Endothelial cell of umbilical vein (primary cell): ENCODE results near the gene TMEM63B. TPM values are rescaled to one million over a fixed set of nuclear protein-coding genes. Genes with fewer than 3 reads are reported as not detected.

Source experiments
- BruUV-seq: library from RNA; stranded (reverse); fragments of 400-500 nt; replicated peaks from 2 replicates; lab custom pipeline; 2021; lab: Mats Ljungman, UMichigan
- CTCF ChIA-PET: fragments of 300-600, 350-600 bp; sonication (Branson Sonifier 250); formaldehyde crosslinking; loops from one replicate; lab custom pipeline; 2021; ENCODE audit warnings: antibody characterized with exemption, inconsistent platforms; lab: Charles Lee
- POLR2A ChIA-PET: fragments of 300-600, 350-600 bp; sonication (Branson Sonifier 250); formaldehyde crosslinking; loops from one replicate; lab custom pipeline; 2021; ENCODE audit warnings: antibody characterized with exemption, inconsistent platforms; lab: Charles Lee
- DNase-seq: peaks from one replicate; pipeline ENCODE4 v3.0.0-alpha.2; 2011; ENCODE audit warnings: low read depth, low spot score
- FAIRE-seq: peaks from 2 replicates; lab custom pipeline; 2011; peaks lifted over from hg19 to GRCh38; lab: Jason Lieb, UNC
- H2AFZ ChIP-seq: 2 replicates; pipeline ENCODE4 v1.6.0; 2012; ENCODE audit warnings: low read depth, low read length, control low read depth, inconsistent platforms
- H3K27ac ChIP-seq: 2 replicates; pipeline ENCODE4 v1.5.1; 2011; ENCODE audit warnings: low read depth, mild to moderate bottlenecking, control low read depth, low read length, moderate library complexity; ENCODE audit not compliant: insufficient read depth
- H3K27me3 ChIP-seq, 2 experiments: 2 replicates each; pipeline versions ENCODE4 v1.6.0 to v1.6.1; 2011; ENCODE audit warnings: low read length in 2 of 2, mixed read lengths in 1 of 2; ENCODE audit not compliant: control insufficient read depth in 2 of 2, insufficient read depth in 2 of 2
- H3K36me3 ChIP-seq, 2 experiments: 2 replicates in 1 of 2; 3 replicates in 1 of 2; pipeline ENCODE4 v1.5.1; 2011; ENCODE audit warnings: low read length in 2 of 2, mild to moderate bottlenecking in 1 of 2, moderate library complexity in 1 of 2; ENCODE audit not compliant: control insufficient read depth in 2 of 2, insufficient read depth in 2 of 2; ENCODE audit errors: extremely low read depth in 1 of 2
- H3K4me1 ChIP-seq: 3 replicates; pipeline ENCODE4 v1.5.1; 2011; ENCODE audit warnings: mild to moderate bottlenecking, low read length; ENCODE audit not compliant: control insufficient read depth, insufficient read depth; ENCODE audit errors: extremely low read depth
- H3K4me2 ChIP-seq: 2 replicates; pipeline ENCODE4 v1.6.1; 2011; ENCODE audit warnings: low read length, control low read depth, mixed read lengths; ENCODE audit not compliant: insufficient read depth
- H3K4me3 ChIP-seq, 3 experiments: fragments of 200-600 bp in 1 of 3; sonication (generic), shearing (Covaris generic) in 1 of 3; replicated peaks in 1 of 3; 2 replicates each; pipeline ENCODE4 v1.5.1; 2011 to 2016; ENCODE audit warnings: control low read depth in 3 of 3, low read length in 3 of 3, mild to moderate bottlenecking in 2 of 3, inconsistent platforms in 1 of 3, low read depth in 1 of 3, moderate library complexity in 1 of 3; ENCODE audit not compliant: insufficient read depth in 1 of 3
- H3K79me2 ChIP-seq: 2 replicates; pipeline ENCODE4 v1.6.0; 2012; ENCODE audit warnings: low read length, inconsistent platforms; ENCODE audit not compliant: control insufficient read depth, insufficient read depth
- H3K9ac ChIP-seq: replicated peaks from 2 replicates; pipeline ENCODE3; 2011; ENCODE audit warnings: low read length, control low read depth; ENCODE audit not compliant: insufficient read depth; ENCODE audit errors: extremely low read depth
- H3K9me1 ChIP-seq: replicated peaks from 3 replicates; pipeline ENCODE4 v1.6.0; 2011; ENCODE audit warnings: mild to moderate bottlenecking, low read length; ENCODE audit not compliant: control insufficient read depth, insufficient read depth; ENCODE audit errors: extremely low read depth
- H3K9me3 ChIP-seq: replicated peaks from 2 replicates; pipeline ENCODE4 v1.5.1; 2012; ENCODE audit warnings: low read length, inconsistent platforms; ENCODE audit not compliant: control insufficient read depth, insufficient read depth
- H4K20me1 ChIP-seq: replicated peaks from 2 replicates; pipeline ENCODE3; 2011; ENCODE audit warnings: mild to moderate bottlenecking, low read length; ENCODE audit not compliant: control insufficient read depth, insufficient read depth; ENCODE audit errors: extremely low read depth
- EZH2 ChIP-seq: IDR thresholded peaks from 2 replicates; pipeline ENCODE4 v1.6.1; 2012; ENCODE audit warnings: borderline replicate concordance, low read depth, mild to moderate bottlenecking, moderate library complexity, low read length, inconsistent platforms; ENCODE audit not compliant: severe bottlenecking
- FOS ChIP-seq: IDR thresholded peaks from 2 replicates; pipeline ENCODE4 v1.6.1; 2011; ENCODE audit warnings: mild to moderate bottlenecking, low read length, moderate library complexity, borderline replicate concordance; ENCODE audit not compliant: insufficient read depth
- GATA2 ChIP-seq: IDR thresholded peaks from 2 replicates; pipeline ENCODE4 v1.7.0; 2011; ENCODE audit warnings: low read depth, mild to moderate bottlenecking, moderate library complexity, mixed read lengths, low read length; ENCODE audit not compliant: insufficient read length, insufficient read depth
- JUN ChIP-seq: IDR thresholded peaks from 2 replicates; pipeline ENCODE4 v1.6.1; 2011; ENCODE audit warnings: borderline replicate concordance, low read depth; ENCODE audit not compliant: insufficient read length, insufficient read depth
- MAX ChIP-seq: IDR thresholded peaks from 2 replicates; pipeline ENCODE4 v1.6.1; 2011; ENCODE audit not compliant: insufficient read depth, insufficient read length
- MYC ChIP-seq: IDR thresholded peaks from one replicate; pipeline ENCODE4 v1.6.1; 2011; ENCODE audit warnings: mild to moderate bottlenecking, low read depth, low read length
- POLR2A ChIP-seq: IDR thresholded peaks from 2 replicates; pipeline ENCODE4 v1.6.1; 2012; ENCODE audit warnings: low read depth, mild to moderate bottlenecking, control low read depth, low read length
- POLR2AphosphoS5 ChIP-seq: IDR thresholded peaks from 2 replicates; pipeline ENCODE4 v1.6.1; 2012; ENCODE audit warnings: low read depth, mild to moderate bottlenecking, control low read depth, low read length, moderate library complexity; ENCODE audit not compliant: insufficient read depth
- dilution Hi-C: fragments of 300-500 bp; cut with MboI; formaldehyde crosslinking; loops from one replicate; pipeline ENCODE4 v1.15.0; 2019; ENCODE audit warnings: low sequenced_read_pairs; ENCODE audit not compliant: extremely low pct_ligation_motif_present
- intact Hi-C: fragments of 100-400 bp; cut with micrococcal nuclease; formaldehyde crosslinking; loops from one replicate; pipeline ENCODE4 v1.10.0; 2022
- polyA plus RNA-seq, 4 experiments: library from polyadenylated mRNA; depleted of rRNA in 3 of 4; stranded (reverse) in 3 of 4; unstranded in 1 of 4; fragments of >200 nt; gene quantifications; 2 replicates each; pipeline versions ENCODE4 v1.2.1 to v1.2.3, GENCODE V29; 2011 to 2012; ENCODE audit warnings: missing spikeins in 1 of 4
- total RNA-seq: library from RNA; stranded (reverse); gene quantifications from 2 replicates; pipeline ENCODE4 v1.2.3, GENCODE V29; 2021
- TF ChIP-seq, protein P1 (sequence below), 2 donors: IDR thresholded peaks; 1 replicate in 1 of 2; 2 replicates in 1 of 2; pipeline ENCODE4 v1.5.1; 2011; ENCODE audit warnings: low read length in 2 of 2, mild to moderate bottlenecking in 2 of 2, moderate library complexity in 2 of 2, control low read depth in 1 of 2, inconsistent platforms in 1 of 2, low read depth in 1 of 2; ENCODE audit not compliant: insufficient read depth in 1 of 2; ENCODE audit errors: extremely low read depth in 1 of 2

Gene TMEM63B
- total and polyA plus RNA-seq, 2 donors (not counting 3 experiments of a cell fraction or from before 2014, with no cell fraction given), result 49.7 to 56.1 TPM

DNA sequence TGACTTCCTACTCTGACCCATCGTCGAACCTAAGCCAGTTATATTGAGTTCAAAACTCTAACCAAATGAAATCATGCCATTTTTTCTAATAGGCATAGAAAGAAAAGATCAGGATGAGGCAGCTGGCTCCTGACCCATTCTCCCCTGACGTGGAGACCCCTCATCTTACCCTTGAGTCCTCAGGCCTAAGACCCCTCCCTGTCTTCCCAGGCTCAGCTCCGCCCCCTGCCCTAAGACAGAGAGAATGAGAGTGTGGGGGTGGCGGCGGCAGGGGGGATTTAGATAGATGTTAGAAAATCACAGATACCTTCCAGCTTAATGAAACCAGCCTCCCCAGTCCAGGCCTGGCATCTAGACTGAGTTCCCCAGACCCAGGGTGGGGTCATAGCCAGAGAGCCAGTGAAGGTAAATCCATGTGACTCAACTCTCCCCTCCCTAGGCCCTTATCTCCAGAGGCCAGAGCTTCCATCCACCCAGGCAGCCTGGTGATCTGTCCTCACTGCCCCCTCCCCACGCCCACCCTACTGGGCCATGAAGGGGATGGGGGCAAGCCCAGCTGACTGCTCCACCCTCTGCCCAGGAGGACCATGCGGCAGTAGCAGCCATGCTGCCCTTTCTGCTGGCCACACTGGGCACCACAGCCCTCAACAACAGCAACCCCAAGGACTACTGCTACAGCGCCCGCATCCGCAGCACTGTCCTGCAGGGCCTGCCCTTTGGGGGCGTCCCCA lies 6.8 kb downstream of the TMEM63B start:
- no peak overlapping the region for H3K4me3 ChIP-seq
- no peaks in the 10 kb centered on the region for H4K20me1 ChIP-seq
- no TSS peak for BruUV-seq
- H3K9me1 ChIP-seq, result no peaks in the 10 kb centered on the region
- no peaks in the 10 kb centered on the region for H3K79me2 ChIP-seq
- no peak overlapping the region for H3K27ac ChIP-seq
- DNase-seq (no peak), FAIRE-seq (no peak)
- dilution Hi-C loops, result no loop called here
- POLR2A ChIA-PET, result interaction anchor here (1.0 kb wide), 1 partner anchor 113 kb away, joined by 3 read pairs; the partner anchor contains the start of gene HSP90AB1
- no peaks in the 10 kb centered on the region for H3K27me3 ChIP-seq
- H3K9me3 ChIP-seq, result no peaks in the 10 kb centered on the region
- CTCF ChIA-PET, result interaction anchor here (1.0 to 6.2 kb wide), 6 partner anchors 17 to 55 kb away, joined by 3 to 62 read pairs (median 4); no protein-coding TSS in a partner anchor
- H3K4me2 ChIP-seq, result no peak overlapping the region
- H2AFZ ChIP-seq, result no peak overlapping the region
- H3K36me3 ChIP-seq, result peaks cover 0 to 7% of the 10 kb centered on the region in 2 experiments
- intact Hi-C loops, result no loop called here
- no peak overlapping the region for H3K9ac ChIP-seq
- no peaks in the 10 kb centered on the region for H3K4me1 ChIP-seq
- TF ChIP-seq FOS (no peak), MAX (no peak), POLR2AphosphoS5 (no peak), EZH2 (no peak), JUN (no peak), MYC (no peak), POLR2A (no peak), GATA2 (no peak)
- TF ChIP-seq, protein P1, sequence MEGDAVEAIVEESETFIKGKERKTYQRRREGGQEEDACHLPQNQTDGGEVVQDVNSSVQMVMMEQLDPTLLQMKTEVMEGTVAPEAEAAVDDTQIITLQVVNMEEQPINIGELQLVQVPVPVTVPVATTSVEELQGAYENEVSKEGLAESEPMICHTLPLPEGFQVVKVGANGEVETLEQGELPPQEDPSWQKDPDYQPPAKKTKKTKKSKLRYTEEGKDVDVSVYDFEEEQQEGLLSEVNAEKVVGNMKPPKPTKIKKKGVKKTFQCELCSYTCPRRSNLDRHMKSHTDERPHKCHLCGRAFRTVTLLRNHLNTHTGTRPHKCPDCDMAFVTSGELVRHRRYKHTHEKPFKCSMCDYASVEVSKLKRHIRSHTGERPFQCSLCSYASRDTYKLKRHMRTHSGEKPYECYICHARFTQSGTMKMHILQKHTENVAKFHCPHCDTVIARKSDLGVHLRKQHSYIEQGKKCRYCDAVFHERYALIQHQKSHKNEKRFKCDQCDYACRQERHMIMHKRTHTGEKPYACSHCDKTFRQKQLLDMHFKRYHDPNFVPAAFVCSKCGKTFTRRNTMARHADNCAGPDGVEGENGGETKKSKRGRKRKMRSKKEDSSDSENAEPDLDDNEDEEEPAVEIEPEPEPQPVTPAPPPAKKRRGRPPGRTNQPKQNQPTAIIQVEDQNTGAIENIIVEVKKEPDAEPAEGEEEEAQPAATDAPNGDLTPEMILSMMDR (IDR thresholded peaks at IDR 0.05; ENCODE audit: extremely low read depth in 1 of 2, insufficient read depth in 1 of 2, low read depth in 1 of 2, low read length in 2 of 2), result no peak
